Endothelial cell of umbilical vein (primary cell): ENCODE results near the gene CEACAM21. TPM values are rescaled to one million over a fixed set of nuclear protein-coding genes. Genes with fewer than 3 reads are reported as not detected.

ENCODE experiments used
- BruUV-seq: library from RNA; stranded (reverse); fragments of 400-500 nt; replicated peaks from 2 replicates; lab custom pipeline; 2021; lab: Mats Ljungman, UMichigan
- CTCF ChIA-PET: fragments of 300-600, 350-600 bp; sonication (Branson Sonifier 250); formaldehyde crosslinking; loops from one replicate; lab custom pipeline; 2021; ENCODE audit warnings: antibody characterized with exemption, inconsistent platforms; lab: Charles Lee
- POLR2A ChIA-PET: fragments of 300-600, 350-600 bp; sonication (Branson Sonifier 250); formaldehyde crosslinking; loops from one replicate; lab custom pipeline; 2021; ENCODE audit warnings: antibody characterized with exemption, inconsistent platforms; lab: Charles Lee
- DNase-seq: peaks from one replicate; pipeline ENCODE4 v3.0.0-alpha.2; 2011; ENCODE audit warnings: low read depth, low spot score
- FAIRE-seq: peaks from 2 replicates; lab custom pipeline; 2011; peaks lifted over from hg19 to GRCh38; lab: Jason Lieb, UNC
- H2AFZ ChIP-seq: 2 replicates; pipeline ENCODE4 v1.6.0; 2012; ENCODE audit warnings: low read depth, low read length, control low read depth, inconsistent platforms
- H3K27ac ChIP-seq: 2 replicates; pipeline ENCODE4 v1.5.1; 2011; ENCODE audit warnings: low read depth, mild to moderate bottlenecking, control low read depth, low read length, moderate library complexity; ENCODE audit not compliant: insufficient read depth
- H3K27me3 ChIP-seq, 2 experiments: 2 replicates each; pipeline versions ENCODE4 v1.6.0 to v1.6.1; 2011; ENCODE audit warnings: low read length in 2 of 2, mixed read lengths in 1 of 2; ENCODE audit not compliant: control insufficient read depth in 2 of 2, insufficient read depth in 2 of 2
- H3K36me3 ChIP-seq, 2 experiments: 2 replicates in 1 of 2; 3 replicates in 1 of 2; pipeline ENCODE4 v1.5.1; 2011; ENCODE audit warnings: low read length in 2 of 2, mild to moderate bottlenecking in 1 of 2, moderate library complexity in 1 of 2; ENCODE audit not compliant: control insufficient read depth in 2 of 2, insufficient read depth in 2 of 2; ENCODE audit errors: extremely low read depth in 1 of 2
- H3K4me1 ChIP-seq: 3 replicates; pipeline ENCODE4 v1.5.1; 2011; ENCODE audit warnings: mild to moderate bottlenecking, low read length; ENCODE audit not compliant: control insufficient read depth, insufficient read depth; ENCODE audit errors: extremely low read depth
- H3K4me2 ChIP-seq: 2 replicates; pipeline ENCODE4 v1.6.1; 2011; ENCODE audit warnings: low read length, control low read depth, mixed read lengths; ENCODE audit not compliant: insufficient read depth
- H3K4me3 ChIP-seq, 3 experiments: fragments of 200-600 bp in 1 of 3; sonication (generic), shearing (Covaris generic) in 1 of 3; replicated peaks in 1 of 3; 2 replicates each; pipeline ENCODE4 v1.5.1; 2011 to 2016; ENCODE audit warnings: control low read depth in 3 of 3, low read length in 3 of 3, mild to moderate bottlenecking in 2 of 3, inconsistent platforms in 1 of 3, low read depth in 1 of 3, moderate library complexity in 1 of 3; ENCODE audit not compliant: insufficient read depth in 1 of 3
- H3K79me2 ChIP-seq: 2 replicates; pipeline ENCODE4 v1.6.0; 2012; ENCODE audit warnings: low read length, inconsistent platforms; ENCODE audit not compliant: control insufficient read depth, insufficient read depth
- H3K9ac ChIP-seq: replicated peaks from 2 replicates; pipeline ENCODE3; 2011; ENCODE audit warnings: low read length, control low read depth; ENCODE audit not compliant: insufficient read depth; ENCODE audit errors: extremely low read depth
- H3K9me1 ChIP-seq: replicated peaks from 3 replicates; pipeline ENCODE4 v1.6.0; 2011; ENCODE audit warnings: mild to moderate bottlenecking, low read length; ENCODE audit not compliant: control insufficient read depth, insufficient read depth; ENCODE audit errors: extremely low read depth
- H3K9me3 ChIP-seq: replicated peaks from 2 replicates; pipeline ENCODE4 v1.5.1; 2012; ENCODE audit warnings: low read length, inconsistent platforms; ENCODE audit not compliant: control insufficient read depth, insufficient read depth
- H4K20me1 ChIP-seq: replicated peaks from 2 replicates; pipeline ENCODE3; 2011; ENCODE audit warnings: mild to moderate bottlenecking, low read length; ENCODE audit not compliant: control insufficient read depth, insufficient read depth; ENCODE audit errors: extremely low read depth
- EZH2 ChIP-seq: IDR thresholded peaks from 2 replicates; pipeline ENCODE4 v1.6.1; 2012; ENCODE audit warnings: borderline replicate concordance, low read depth, mild to moderate bottlenecking, moderate library complexity, low read length, inconsistent platforms; ENCODE audit not compliant: severe bottlenecking
- FOS ChIP-seq: IDR thresholded peaks from 2 replicates; pipeline ENCODE4 v1.6.1; 2011; ENCODE audit warnings: mild to moderate bottlenecking, low read length, moderate library complexity, borderline replicate concordance; ENCODE audit not compliant: insufficient read depth
- GATA2 ChIP-seq: IDR thresholded peaks from 2 replicates; pipeline ENCODE4 v1.7.0; 2011; ENCODE audit warnings: low read depth, mild to moderate bottlenecking, moderate library complexity, mixed read lengths, low read length; ENCODE audit not compliant: insufficient read length, insufficient read depth
- JUN ChIP-seq: IDR thresholded peaks from 2 replicates; pipeline ENCODE4 v1.6.1; 2011; ENCODE audit warnings: borderline replicate concordance, low read depth; ENCODE audit not compliant: insufficient read length, insufficient read depth
- MYC ChIP-seq: IDR thresholded peaks from one replicate; pipeline ENCODE4 v1.6.1; 2011; ENCODE audit warnings: mild to moderate bottlenecking, low read depth, low read length
- POLR2A ChIP-seq: IDR thresholded peaks from 2 replicates; pipeline ENCODE4 v1.6.1; 2012; ENCODE audit warnings: low read depth, mild to moderate bottlenecking, control low read depth, low read length
- POLR2AphosphoS5 ChIP-seq: IDR thresholded peaks from 2 replicates; pipeline ENCODE4 v1.6.1; 2012; ENCODE audit warnings: low read depth, mild to moderate bottlenecking, control low read depth, low read length, moderate library complexity; ENCODE audit not compliant: insufficient read depth
- dilution Hi-C: fragments of 300-500 bp; cut with MboI; formaldehyde crosslinking; loops from one replicate; pipeline ENCODE4 v1.15.0; 2019; ENCODE audit warnings: low sequenced_read_pairs; ENCODE audit not compliant: extremely low pct_ligation_motif_present
- intact Hi-C: fragments of 100-400 bp; cut with micrococcal nuclease; formaldehyde crosslinking; loops from one replicate; pipeline ENCODE4 v1.10.0; 2022
- polyA plus RNA-seq, 4 experiments: library from polyadenylated mRNA; depleted of rRNA in 3 of 4; stranded (reverse) in 3 of 4; unstranded in 1 of 4; fragments of >200 nt; gene quantifications; 2 replicates each; pipeline versions ENCODE4 v1.2.1 to v1.2.3, GENCODE V29; 2011 to 2012; ENCODE audit warnings: missing spikeins in 1 of 4
- total RNA-seq: library from RNA; stranded (reverse); gene quantifications from 2 replicates; pipeline ENCODE4 v1.2.3, GENCODE V29; 2021
- TF ChIP-seq, protein P1 (sequence below): IDR thresholded peaks from 2 replicates; pipeline ENCODE4 v1.6.1; 2011; ENCODE audit not compliant: insufficient read depth, insufficient read length
- TF ChIP-seq, protein P2 (sequence below), 2 donors: IDR thresholded peaks; 1 replicate in 1 of 2; 2 replicates in 1 of 2; pipeline ENCODE4 v1.5.1; 2011; ENCODE audit warnings: low read length in 2 of 2, mild to moderate bottlenecking in 2 of 2, moderate library complexity in 2 of 2, control low read depth in 1 of 2, inconsistent platforms in 1 of 2, low read depth in 1 of 2; ENCODE audit not compliant: insufficient read depth in 1 of 2; ENCODE audit errors: extremely low read depth in 1 of 2

The CEACAM21 gene
- total and polyA plus RNA-seq, 2 donors (not counting 3 experiments of a cell fraction or from before 2014, with no cell fraction given): 0.81 to 1.7 TPM

DNA sequence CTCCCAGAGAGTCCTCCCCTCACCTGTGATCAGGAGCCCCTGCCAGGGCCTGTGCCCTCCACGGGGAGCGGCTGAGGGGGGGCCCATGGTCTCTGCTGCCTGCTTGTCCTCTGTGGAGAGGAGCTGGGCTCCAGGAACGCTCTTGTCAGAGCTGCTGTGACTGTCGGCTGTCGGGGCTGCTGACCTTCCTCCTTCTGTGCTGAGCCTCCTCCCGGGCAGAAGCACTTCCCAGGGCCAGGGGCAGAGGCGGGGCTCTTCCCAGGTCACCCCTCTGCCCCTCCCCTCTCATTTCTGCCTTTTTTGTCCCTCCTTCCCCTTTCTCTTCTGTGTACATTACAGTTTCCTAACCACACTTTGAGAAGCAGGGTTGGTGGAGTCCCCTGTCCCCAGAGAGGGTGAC is 50.9 kb downstream of the CEACAM21 start, which contains the start of gene CEACAM4:
Gene CEACAM4 (minus strand): TSS at position 198 of the 400 bp plus-strand sequence. CDS start 111 bp downstream, at position 87.
- ChIA-PET CTCF (interaction anchor here (0.8 kb wide), 1 partner anchor 14 kb away, joined by 3 read pairs; no protein-coding TSS in a partner anchor), POLR2A (no interaction called here)
- no peaks in the 10 kb centered on the region for H4K20me1 ChIP-seq
- dilution Hi-C loops: no loop called here
- no peaks in the 10 kb centered on the region for H3K36me3 ChIP-seq
- H3K4me3 ChIP-seq: no peak within 1 kb of the TSS
- no peak within 1 kb of the TSS for H2AFZ ChIP-seq
- no peaks in the 10 kb centered on the region for H3K9me1 ChIP-seq
- peaks cover 2% of the 10 kb centered on the region for H3K9me3 ChIP-seq
- no peak within 1 kb of the TSS for H3K9ac ChIP-seq
- peaks cover 0 to 2% of the 10 kb centered on the region in 2 experiments for H3K27me3 ChIP-seq
- no peak within 1 kb of the TSS for H3K27ac ChIP-seq
- no TSS peak for BruUV-seq
- no peaks in the 10 kb centered on the region for H3K79me2 ChIP-seq
- no peak within 1 kb of the TSS for H3K4me2 ChIP-seq
- no peak for FAIRE-seq
- no peak for DNase-seq
- TF ChIP-seq GATA2 (no peak), EZH2 (no peak), FOS (no peak), MYC (no peak), POLR2A (no peak), POLR2AphosphoS5 (no peak), JUN (no peak)
- TF ChIP-seq, protein P1, sequence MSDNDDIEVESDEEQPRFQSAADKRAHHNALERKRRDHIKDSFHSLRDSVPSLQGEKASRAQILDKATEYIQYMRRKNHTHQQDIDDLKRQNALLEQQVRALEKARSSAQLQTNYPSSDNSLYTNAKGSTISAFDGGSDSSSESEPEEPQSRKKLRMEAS: no peak
- TF ChIP-seq, protein P2, sequence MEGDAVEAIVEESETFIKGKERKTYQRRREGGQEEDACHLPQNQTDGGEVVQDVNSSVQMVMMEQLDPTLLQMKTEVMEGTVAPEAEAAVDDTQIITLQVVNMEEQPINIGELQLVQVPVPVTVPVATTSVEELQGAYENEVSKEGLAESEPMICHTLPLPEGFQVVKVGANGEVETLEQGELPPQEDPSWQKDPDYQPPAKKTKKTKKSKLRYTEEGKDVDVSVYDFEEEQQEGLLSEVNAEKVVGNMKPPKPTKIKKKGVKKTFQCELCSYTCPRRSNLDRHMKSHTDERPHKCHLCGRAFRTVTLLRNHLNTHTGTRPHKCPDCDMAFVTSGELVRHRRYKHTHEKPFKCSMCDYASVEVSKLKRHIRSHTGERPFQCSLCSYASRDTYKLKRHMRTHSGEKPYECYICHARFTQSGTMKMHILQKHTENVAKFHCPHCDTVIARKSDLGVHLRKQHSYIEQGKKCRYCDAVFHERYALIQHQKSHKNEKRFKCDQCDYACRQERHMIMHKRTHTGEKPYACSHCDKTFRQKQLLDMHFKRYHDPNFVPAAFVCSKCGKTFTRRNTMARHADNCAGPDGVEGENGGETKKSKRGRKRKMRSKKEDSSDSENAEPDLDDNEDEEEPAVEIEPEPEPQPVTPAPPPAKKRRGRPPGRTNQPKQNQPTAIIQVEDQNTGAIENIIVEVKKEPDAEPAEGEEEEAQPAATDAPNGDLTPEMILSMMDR (IDR thresholded peaks at IDR 0.05; ENCODE audit: extremely low read depth in 1 of 2, insufficient read depth in 1 of 2, low read depth in 1 of 2, low read length in 2 of 2): no peak
- no peaks in the 10 kb centered on the region for H3K4me1 ChIP-seq
- intact Hi-C loops: no loop called here
